K562 treated with DMSO at 1 percent for 24 hours (cell line): ENCODE measurements around the gene BMF. TPM values are rescaled to one million over a fixed set of nuclear protein-coding genes. Genes with fewer than 3 reads are reported as not detected.

Source experiments
- total RNA-seq: library from RNA; unstranded; fragments of 300-600 nt; gene quantifications from 2 replicates; pipeline ENCODE4 v1.2.3, GENCODE V29; 2022; ENCODE audit warnings: low read depth; ENCODE audit not compliant: insufficient read depth

BMF gene, protein sequence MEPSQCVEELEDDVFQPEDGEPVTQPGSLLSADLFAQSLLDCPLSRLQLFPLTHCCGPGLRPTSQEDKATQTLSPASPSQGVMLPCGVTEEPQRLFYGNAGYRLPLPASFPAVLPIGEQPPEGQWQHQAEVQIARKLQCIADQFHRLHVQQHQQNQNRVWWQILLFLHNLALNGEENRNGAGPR
- 21.5 and 26.5 TPM in 2 replicates for total RNA-seq

DNA sequence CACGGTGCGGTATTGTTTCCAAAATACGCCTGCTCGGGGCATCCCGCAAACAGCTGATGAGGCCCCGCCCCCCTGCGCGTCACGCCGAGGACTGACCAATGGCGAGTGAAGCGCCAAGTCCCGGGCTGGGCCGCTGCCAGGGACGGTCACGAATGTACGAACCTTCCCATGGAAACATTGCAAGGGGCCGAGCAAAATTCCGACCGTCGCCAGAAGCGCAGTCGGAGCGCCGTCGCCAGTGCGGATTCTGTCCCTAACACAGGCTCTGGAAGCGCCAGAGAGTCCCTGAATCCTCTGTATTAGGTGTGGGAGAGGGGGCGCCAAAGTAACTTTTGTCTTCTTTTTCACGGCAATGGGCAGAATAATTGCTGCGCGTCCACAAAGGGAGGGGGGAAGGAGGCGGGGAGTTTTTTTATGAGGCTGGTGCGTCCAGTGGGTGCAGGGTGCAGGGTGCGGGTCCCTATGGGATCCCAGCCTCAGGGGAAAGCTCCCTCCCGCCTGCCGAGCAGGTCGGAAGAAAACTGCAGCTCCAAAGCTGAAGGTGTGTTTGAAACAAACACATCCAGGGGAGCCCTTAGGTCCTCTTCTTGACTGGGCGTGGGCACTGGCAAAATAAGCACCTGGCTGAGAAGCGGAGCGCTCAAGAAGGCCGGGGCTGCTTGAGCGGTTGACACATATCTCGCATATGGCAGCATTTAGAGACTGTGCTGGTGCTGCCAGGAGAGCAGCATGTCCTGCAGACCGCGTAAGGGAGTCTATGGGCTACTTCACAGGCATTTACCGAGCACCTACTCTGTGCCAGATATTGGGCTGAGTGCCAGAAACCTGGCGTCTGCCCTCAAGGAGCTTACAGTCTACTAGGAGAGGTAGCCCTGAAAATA, at the start of gene BMF:
TSS of gene BMF (minus strand) at position 25 of the 881 bp plus-strand sequence. CDS start 2,793 bp downstream, outside the sequence.

DNA sequence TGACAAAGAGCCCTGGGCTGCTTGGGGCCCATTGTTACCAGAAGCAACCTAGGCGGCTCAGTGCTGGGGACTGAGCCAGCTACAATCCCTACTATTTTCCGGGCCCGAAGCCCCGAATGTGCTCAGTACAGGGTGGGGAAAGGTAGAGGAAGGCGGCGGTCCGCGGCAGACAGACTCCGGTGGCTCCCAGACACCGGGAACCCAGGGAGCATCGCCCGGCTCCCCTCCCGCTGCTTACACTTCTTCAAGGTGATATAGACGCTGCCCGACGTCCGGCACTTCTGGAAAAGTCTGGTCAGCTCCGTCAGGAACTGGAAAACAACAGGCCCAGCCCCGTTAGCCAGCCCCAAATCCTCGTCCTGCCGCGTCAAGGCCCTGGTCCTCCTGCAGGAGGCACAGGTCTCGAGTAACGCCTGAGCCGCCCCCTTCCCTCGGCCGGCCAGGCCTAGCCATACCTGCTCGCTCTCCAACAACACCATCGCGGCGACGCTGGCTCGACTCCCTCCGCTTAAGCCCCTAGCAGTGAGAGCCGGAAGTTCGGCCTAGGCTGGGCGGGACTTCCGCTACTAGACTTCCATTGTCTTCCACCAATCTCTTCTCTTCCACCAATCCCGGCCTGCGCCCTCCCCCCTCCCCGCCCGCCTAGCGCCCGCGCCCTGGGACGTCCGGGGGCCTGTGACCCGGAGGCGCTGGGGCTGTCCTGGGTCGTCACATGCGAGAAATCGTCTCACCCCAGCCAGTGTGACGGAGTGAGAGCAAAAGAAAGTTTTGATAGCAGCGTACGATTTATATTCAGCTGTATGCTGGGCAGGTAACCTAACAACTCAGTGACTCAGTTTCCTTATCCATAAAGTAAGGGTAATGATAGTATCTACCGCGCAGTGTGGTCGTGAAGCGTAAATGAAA, 69.8 kb downstream of the BMF start, which contains the start of gene SRP14:
TSS of gene SRP14 (minus strand) at position 544 of the 906 bp plus-strand sequence. CDS start at position 479, 65 bp downstream.

Other genes with a start within 250 kb of the BMF start
- 4.0 and 5.5 TPM in 2 replicates for gene GPR176, start 188.6 kb downstream of the BMF start, total RNA-seq
- gene EIF2AK4, start 174.8 kb downstream of the BMF start, total RNA-seq: 32.9 and 38.9 TPM in 2 replicates
- 261 and 294 TPM in 2 replicates for gene SRP14, start 69.7 kb downstream of the BMF start, total RNA-seq
- 29.5 and 36.9 TPM in 2 replicates for gene BUB1B, start 52.2 kb upstream of the BMF start, total RNA-seq
- gene PAK6, start 130.2 kb upstream of the BMF start, total RNA-seq: 0.25 TPM in 1 of 2 replicates, not detected in the other
- 1.3 and 1.6 TPM in 2 replicates for gene ANKRD63, start 174.2 kb upstream of the BMF start, total RNA-seq
- 7.2 and 7.7 TPM in 2 replicates for gene PLCB2, start 199.1 kb upstream of the BMF start, total RNA-seq
- gene INAFM2, start 214.8 kb upstream of the BMF start, total RNA-seq: 24.3 and 26.6 TPM in 2 replicates
- 0.58 and 1.2 TPM in 2 replicates for gene CCDC9B, start 232.1 kb upstream of the BMF start, total RNA-seq
- not detected in 2 replicates for gene PHGR1, start 242.2 kb upstream of the BMF start, total RNA-seq
- gene DISP2, start 249.3 kb upstream of the BMF start, total RNA-seq: 0.06 and 0.09 TPM in 2 replicates